ENCODE data around the gene GRIK3.

The GRIK3 gene

DNA sequence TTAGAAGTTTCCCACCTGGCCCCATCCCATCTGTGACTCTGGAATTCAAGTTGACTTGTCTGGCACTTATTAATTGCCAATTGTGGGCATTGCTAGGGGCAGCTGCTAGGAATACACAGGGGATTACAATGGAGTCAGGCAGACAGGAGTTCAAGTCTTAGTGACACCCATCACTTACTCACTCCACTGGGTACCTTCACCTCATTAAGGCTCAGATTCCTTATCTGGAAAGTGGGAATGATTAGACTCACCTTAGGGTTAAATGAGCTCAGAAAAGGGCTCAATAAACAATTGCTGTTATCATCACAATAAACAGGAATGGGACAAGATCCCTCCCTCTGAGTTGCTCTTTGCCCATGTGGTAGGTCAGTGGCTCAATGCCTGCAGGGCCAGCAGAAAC is 18.2 kb downstream of the GRIK3 start:
- DNase-seq (ENCODE audit: low read depth), result no peak
- TF ChIP-seq, protein P1, sequence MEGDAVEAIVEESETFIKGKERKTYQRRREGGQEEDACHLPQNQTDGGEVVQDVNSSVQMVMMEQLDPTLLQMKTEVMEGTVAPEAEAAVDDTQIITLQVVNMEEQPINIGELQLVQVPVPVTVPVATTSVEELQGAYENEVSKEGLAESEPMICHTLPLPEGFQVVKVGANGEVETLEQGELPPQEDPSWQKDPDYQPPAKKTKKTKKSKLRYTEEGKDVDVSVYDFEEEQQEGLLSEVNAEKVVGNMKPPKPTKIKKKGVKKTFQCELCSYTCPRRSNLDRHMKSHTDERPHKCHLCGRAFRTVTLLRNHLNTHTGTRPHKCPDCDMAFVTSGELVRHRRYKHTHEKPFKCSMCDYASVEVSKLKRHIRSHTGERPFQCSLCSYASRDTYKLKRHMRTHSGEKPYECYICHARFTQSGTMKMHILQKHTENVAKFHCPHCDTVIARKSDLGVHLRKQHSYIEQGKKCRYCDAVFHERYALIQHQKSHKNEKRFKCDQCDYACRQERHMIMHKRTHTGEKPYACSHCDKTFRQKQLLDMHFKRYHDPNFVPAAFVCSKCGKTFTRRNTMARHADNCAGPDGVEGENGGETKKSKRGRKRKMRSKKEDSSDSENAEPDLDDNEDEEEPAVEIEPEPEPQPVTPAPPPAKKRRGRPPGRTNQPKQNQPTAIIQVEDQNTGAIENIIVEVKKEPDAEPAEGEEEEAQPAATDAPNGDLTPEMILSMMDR (IDR thresholded peaks at IDR 0.05; ENCODE audit: insufficient read depth, low read depth, low read length, missing control alignments), result no peak
- no peak overlapping the region for H3K4me3 ChIP-seq (ENCODE audit: low read depth, low read length)

DNA sequence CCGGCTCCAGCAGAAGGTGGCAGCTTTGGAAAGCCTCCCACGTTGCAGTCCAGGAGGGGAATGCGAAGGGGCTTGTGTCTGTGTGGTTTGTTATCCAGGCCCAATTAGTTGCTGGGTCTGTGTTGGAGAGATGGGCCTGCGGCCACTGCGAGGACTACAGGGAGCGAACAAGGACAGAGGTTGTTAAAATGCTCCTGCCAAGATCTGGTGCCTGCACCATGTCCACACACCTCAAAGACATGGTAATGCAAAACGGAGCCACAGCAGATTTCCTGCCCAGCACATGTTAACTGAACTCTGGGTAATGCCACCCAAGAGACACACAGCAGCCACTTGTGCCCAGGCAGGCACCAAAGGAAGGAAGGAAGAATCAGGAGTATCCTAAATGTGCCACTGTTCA is 18.6 kb downstream of the GRIK3 start:
- no peak overlapping the region for H3K4me3 ChIP-seq (ENCODE audit: low read depth, low read length)
- TF ChIP-seq, protein P1 (IDR thresholded peaks at IDR 0.05; ENCODE audit: insufficient read depth, low read depth, low read length, missing control alignments), result no peak
- DNase-seq (ENCODE audit: low read depth), result no peak

DNA sequence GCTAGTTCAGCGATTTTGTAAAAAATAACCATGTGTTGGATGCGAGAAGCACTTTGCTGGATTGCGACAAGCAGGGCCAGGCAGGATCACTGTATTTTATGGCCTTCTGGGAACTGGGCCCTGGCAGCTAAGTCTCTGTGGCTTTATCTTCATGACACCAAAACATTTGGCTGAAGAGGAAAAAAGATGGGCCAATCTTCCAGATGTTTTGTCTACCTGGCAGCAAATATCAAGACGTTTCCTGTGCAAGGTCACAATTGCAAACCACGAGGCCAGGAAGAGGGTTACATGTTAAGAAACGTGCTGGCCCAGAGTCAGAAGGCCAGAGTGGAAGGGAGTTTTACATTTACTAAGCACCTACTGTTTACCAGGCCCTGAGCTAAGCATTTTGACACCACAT is 22.1 kb downstream of the GRIK3 start:
- DNase-seq (ENCODE audit: low read depth), result no peak
- no peak overlapping the region for H3K4me3 ChIP-seq (ENCODE audit: low read depth, low read length)
- TF ChIP-seq, protein P1 (IDR thresholded peaks at IDR 0.05; ENCODE audit: insufficient read depth, low read depth, low read length, missing control alignments), result no peak

DNA sequence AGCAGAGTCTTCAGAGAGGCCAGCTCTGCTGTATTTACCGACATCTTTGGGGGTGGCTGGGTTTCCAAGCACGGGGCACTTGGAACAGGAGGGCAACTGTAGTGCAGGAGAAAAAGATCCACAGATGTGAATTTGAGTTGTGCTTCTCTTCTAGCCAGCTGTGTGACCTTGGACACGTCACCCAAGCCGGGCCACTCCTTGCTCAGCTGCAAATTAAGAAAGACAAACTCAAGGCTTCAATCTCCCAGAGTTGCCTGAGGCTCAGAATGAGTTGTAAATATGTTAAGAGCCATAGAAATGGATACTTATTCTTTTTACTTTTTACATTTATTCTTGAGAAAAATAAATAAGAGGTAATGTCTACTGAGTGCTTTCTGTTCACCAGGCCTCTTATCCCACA is 24.3 kb downstream of the GRIK3 start:
- DNase-seq (ENCODE audit: low read depth), result no peak
- TF ChIP-seq, protein P1 (IDR thresholded peaks at IDR 0.05; ENCODE audit: insufficient read depth, low read depth, low read length, missing control alignments), result no peak
- H3K4me3 ChIP-seq (ENCODE audit: low read depth, low read length), result no peak overlapping the region

DNA sequence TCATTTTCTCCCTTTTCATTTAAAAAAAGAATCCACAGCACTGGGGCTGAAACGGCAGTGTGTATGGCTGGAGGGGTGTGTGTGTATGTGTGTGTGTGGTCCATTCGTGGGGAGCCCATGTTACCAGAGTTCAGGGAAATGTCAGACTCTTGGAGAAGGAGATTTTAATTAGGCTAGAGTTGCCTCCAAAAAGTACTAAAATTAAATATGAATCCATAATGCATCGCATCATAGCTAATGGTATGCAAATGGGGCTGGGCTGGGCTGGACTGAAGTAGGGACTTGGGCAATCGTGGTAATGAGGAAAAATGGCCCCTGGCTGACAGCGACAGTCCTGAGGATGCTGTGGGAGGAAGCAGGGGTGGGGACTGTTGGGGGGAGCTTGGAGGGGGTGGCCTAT is 24.8 kb downstream of the GRIK3 start:
- no peak for DNase-seq (ENCODE audit: low read depth)
- no peak overlapping the region for H3K4me3 ChIP-seq (ENCODE audit: low read depth, low read length)
- TF ChIP-seq, protein P1 (IDR thresholded peaks at IDR 0.05; ENCODE audit: insufficient read depth, low read depth, low read length, missing control alignments), result no peak

DNA sequence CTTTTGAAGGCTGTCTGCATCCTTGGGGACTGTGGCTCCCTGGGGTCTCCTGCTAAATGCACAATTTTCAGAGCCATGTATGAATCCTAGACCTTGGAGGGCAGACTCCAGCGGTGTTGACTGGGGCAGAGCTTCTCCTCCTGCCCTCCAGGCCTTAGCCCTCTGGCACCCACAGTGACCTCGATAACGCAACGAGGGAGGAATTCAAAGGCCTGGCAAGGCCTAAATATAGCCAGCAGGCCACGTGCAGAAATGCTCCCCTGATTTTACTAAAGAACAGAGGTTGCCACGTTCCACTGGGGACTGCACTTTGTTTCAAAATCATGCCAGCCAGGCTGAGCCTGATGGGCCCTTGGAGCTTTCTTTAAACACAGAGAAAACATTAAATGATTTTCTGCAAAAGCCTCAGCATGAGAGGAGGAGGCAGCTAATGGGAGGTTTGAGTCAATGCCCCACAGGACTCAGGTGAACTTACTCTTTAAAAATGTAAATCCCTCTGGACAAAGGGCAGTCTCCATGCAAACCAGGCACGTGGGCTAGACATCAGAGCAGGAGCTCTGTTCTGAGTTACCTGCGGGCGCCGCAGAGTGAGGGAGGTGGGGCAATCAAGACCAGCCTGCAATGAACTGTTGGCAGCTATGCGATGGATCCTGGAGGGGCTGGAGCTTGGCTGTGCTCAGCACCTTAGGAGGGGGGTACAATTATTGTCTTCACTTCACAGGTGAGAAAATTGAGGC is 28.0 kb downstream of the GRIK3 start:
- no peak for DNase-seq (ENCODE audit: low read depth)
- H3K4me3 ChIP-seq (ENCODE audit: low read depth, low read length), result no peak overlapping the region
- TF ChIP-seq, protein P1 (IDR thresholded peaks at IDR 0.05; ENCODE audit: insufficient read depth, low read depth, low read length, missing control alignments), result no peak

DNA sequence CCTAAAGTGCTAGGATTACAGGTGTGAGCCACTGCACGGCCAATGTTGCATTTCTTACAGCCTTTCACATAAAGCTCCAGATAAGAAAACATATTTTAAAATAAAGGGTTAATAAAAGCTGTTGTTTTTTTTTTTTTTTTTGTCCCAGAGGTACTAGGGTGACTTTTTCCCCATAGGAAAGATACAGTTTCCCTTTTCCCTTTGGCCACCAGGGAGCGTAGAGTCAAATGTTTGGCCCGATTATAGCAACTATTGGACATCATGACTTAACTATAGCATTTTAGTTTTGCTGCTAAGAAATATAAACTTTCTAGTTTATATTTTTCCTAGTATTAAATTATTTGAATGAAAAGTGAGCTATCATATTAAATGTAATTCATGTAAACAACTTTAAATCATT is 31.4 kb downstream of the GRIK3 start:
- TF ChIP-seq, protein P1 (IDR thresholded peaks at IDR 0.05; ENCODE audit: insufficient read depth, low read depth, low read length, missing control alignments), result no peak

More for the DNA sequence above, 31.4 kb downstream of the GRIK3 start:
- no peak for DNase-seq (ENCODE audit: low read depth)
- H3K4me3 ChIP-seq (ENCODE audit: low read depth, low read length), result no peak overlapping the region
